Endothelial cell of umbilical vein (primary cell): Measurements from ENCODE around the gene CHD6.

Experiments
- CTCF ChIP-seq, 2 donors: IDR thresholded peaks; 1 replicate in 1 of 2; 2 replicates in 1 of 2; pipeline ENCODE4 v1.5.1; 2011; ENCODE audit warnings: low read length in 2 of 2, mild to moderate bottlenecking in 2 of 2, moderate library complexity in 2 of 2, control low read depth in 1 of 2, inconsistent platforms in 1 of 2, low read depth in 1 of 2; ENCODE audit not compliant: insufficient read depth in 1 of 2; ENCODE audit errors: extremely low read depth in 1 of 2
- EZH2 ChIP-seq: IDR thresholded peaks from 2 replicates; pipeline ENCODE4 v1.6.1; 2012; ENCODE audit warnings: borderline replicate concordance, low read depth, mild to moderate bottlenecking, moderate library complexity, low read length, inconsistent platforms; ENCODE audit not compliant: severe bottlenecking
- POLR2AphosphoS5 ChIP-seq: IDR thresholded peaks from 2 replicates; pipeline ENCODE4 v1.6.1; 2012; ENCODE audit warnings: low read depth, mild to moderate bottlenecking, control low read depth, low read length, moderate library complexity; ENCODE audit not compliant: insufficient read depth

- no peak for TF ChIP-seq CTCF (IDR thresholded peaks at IDR 0.05; ENCODE audit: extremely low read depth in 1 of 2, insufficient read depth in 1 of 2, low read depth in 1 of 2, low read length in 2 of 2)
- TF ChIP-seq EZH2, result no peak
- no peak for TF ChIP-seq POLR2AphosphoS5
These were observed 10.4 kb downstream of the CHD6 start for GRCh38 chr20:41607791-41608190.
